ENCODE measurements around the gene PTPRH. TPM values are rescaled to one million over a fixed set of nuclear protein-coding genes. Genes with fewer than 3 reads are reported as not detected.

PTPRH gene
- total RNA-seq, 2 experiments from 2014 or later: not detected

DNA sequence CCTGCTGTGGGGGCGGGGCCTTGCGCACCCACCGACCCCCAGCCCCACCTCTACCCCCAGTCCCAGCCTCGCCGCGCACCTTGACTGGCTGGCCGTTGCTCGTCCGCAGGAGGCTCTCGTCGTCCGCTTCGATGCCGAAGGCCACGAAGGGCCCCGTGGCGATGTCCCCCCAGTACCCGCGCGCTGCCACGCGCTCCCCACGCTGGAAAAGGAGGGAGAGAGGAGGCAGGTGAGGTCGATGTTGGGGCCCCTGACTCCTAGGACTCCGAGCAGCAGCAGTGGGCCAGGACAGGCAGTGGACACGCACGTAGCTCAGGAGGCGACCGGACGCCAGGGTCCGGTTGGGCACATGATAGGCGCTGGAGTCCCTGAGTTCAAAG lies 48.3 kb downstream of the PTPRH start:
- Histone ChIP-seq H3K36me3 (ENCODE audit: insufficient read depth, low read length) (no peaks in the 10 kb centered on the region), H3K4me2 (ENCODE audit: low read length) (0 out of 2 replicates have a peak overlapping the region, but pooled peaks have one; percentile 18), H2AFZ (ENCODE audit: low read length) (no peak overlapping the region), H3K4me1 (ENCODE audit: insufficient read depth, low read length, poor library complexity, severe bottlenecking) (peaks cover 5% of the 10 kb centered on the region), H3K4me3 (ENCODE audit: low read depth, low read length, poor library complexity, severe bottlenecking) (peak overlapping the region; percentile 22), H3K9me2 (ENCODE audit: insufficient read depth, low read length) (no peaks in the 10 kb centered on the region), H4K20me1 (ENCODE audit: insufficient read depth, low read length) (no peaks in the 10 kb centered on the region), H3K27ac (ENCODE audit: low read depth, low read length, poor library complexity, severe bottlenecking) (no peak overlapping the region), H3K79me2 (ENCODE audit: insufficient read depth, low read depth, low read length) (no peaks in the 10 kb centered on the region), H3K9me3 (ENCODE audit: low read length) (no peaks in the 10 kb centered on the region)
- TF ChIP-seq EZH2phosphoT487 (IDR thresholded peaks at IDR 0.05; ENCODE audit: borderline replicate concordance, low read depth, low read length): no peak
- TF ChIP-seq, protein P1, sequence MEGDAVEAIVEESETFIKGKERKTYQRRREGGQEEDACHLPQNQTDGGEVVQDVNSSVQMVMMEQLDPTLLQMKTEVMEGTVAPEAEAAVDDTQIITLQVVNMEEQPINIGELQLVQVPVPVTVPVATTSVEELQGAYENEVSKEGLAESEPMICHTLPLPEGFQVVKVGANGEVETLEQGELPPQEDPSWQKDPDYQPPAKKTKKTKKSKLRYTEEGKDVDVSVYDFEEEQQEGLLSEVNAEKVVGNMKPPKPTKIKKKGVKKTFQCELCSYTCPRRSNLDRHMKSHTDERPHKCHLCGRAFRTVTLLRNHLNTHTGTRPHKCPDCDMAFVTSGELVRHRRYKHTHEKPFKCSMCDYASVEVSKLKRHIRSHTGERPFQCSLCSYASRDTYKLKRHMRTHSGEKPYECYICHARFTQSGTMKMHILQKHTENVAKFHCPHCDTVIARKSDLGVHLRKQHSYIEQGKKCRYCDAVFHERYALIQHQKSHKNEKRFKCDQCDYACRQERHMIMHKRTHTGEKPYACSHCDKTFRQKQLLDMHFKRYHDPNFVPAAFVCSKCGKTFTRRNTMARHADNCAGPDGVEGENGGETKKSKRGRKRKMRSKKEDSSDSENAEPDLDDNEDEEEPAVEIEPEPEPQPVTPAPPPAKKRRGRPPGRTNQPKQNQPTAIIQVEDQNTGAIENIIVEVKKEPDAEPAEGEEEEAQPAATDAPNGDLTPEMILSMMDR (conservative IDR thresholded peaks at IDR 0.05; ENCODE audit: low read length): no peak
- ChIA-PET CTCF (ENCODE audit: unreplicated experiment) (interaction anchor here (0.6 to 1.5 kb wide), 2 partner anchors 9 kb away, joined by 3 to 4 read pairs; no protein-coding TSS in a partner anchor), POLR2A (no interaction called here)
- no TSS peak for BruUV-seq (replicated peaks)
- intact Hi-C loops (cut with micrococcal nuclease; ENCODE audit: unreplicated experiment): loop anchor here (1.0 to 5.0 kb wide), 3 partner anchors 20 to 279 kb away; no protein-coding TSS in a partner anchor
- no peak for DNase-seq (ENCODE audit: low spot score)

DNA sequence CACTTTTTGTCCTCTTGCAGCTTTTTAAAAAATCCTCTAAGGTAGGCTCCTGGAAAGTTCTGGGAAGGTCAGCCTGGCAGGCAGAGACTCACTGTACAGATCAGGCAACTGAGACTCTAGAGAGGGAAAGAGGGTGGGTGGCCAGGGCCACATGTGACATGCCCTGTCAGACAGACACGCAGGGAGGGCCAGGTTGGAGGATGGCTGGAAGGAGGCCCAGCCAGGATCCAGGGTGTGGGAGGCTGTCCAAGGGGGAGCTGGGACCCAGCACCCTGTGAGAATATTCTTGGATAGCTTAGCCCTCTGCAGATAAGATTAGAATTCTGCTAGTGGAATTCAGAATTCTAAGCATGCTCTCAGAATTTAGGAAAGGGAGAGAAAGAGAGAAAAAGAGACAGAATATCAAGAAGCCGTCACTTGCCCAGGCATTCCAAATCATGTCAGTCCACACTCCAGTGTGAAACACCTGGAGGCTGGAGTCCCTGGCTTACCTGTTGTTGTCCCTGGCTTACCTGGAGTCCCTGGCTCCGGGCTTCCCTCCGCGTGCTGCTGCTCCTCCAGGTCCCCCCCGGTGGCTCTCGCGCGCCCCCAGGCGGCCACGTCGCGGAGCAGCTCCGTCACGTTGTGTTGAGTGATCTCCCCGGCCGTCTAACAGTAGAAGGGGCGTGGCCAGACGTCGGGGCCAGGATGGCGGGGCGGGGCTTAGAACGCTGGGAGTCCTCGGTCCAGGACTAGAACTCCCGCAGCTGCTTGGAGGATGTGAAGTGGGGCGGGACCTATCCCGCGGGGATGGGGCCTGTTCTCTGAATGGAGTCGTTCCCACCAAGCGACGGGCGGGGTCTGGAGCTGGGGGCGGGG lies 48.9 kb downstream of the PTPRH start:
- Histone ChIP-seq H3K27ac (ENCODE audit: low read depth, low read length, poor library complexity, severe bottlenecking) (no peak overlapping the region), H2AFZ (ENCODE audit: low read length) (no peak overlapping the region), H3K36me3 (ENCODE audit: insufficient read depth, low read length) (no peaks in the 10 kb centered on the region), H3K9me3 (ENCODE audit: low read length) (no peaks in the 10 kb centered on the region), H3K79me2 (ENCODE audit: insufficient read depth, low read depth, low read length) (no peaks in the 10 kb centered on the region), H4K20me1 (ENCODE audit: insufficient read depth, low read length) (no peaks in the 10 kb centered on the region), H3K4me2 (ENCODE audit: low read length) (peak overlapping the region; percentile 18; the same call in 1 of the 2 replicates), H3K4me1 (ENCODE audit: insufficient read depth, low read length, poor library complexity, severe bottlenecking) (peaks cover 5% of the 10 kb centered on the region), H3K9me2 (ENCODE audit: insufficient read depth, low read length) (no peaks in the 10 kb centered on the region), H3K4me3 (ENCODE audit: low read depth, low read length, poor library complexity, severe bottlenecking) (peak overlapping the region; percentile 22)
- peak; percentile 95 for DNase-seq (ENCODE audit: low spot score)
- CTCF ChIA-PET (ENCODE audit: unreplicated experiment): interaction anchor here (0.6 to 1.5 kb wide), 2 partner anchors 9 to 10 kb away, joined by 3 to 4 read pairs; no protein-coding TSS in a partner anchor
- POLR2A ChIA-PET: no interaction called here
- BruUV-seq (replicated peaks): no TSS peak
- intact Hi-C loops (cut with micrococcal nuclease; ENCODE audit: unreplicated experiment): loop anchor here (1.0 to 5.0 kb wide), 3 partner anchors 19 to 278 kb away; no protein-coding TSS in a partner anchor
- no peak for TF ChIP-seq EZH2phosphoT487 (IDR thresholded peaks at IDR 0.05; ENCODE audit: borderline replicate concordance, low read depth, low read length)
- TF ChIP-seq, protein P1 (conservative IDR thresholded peaks at IDR 0.05; ENCODE audit: low read length): peak; percentile 98
